GM23248 (cell line): Measurements from ENCODE around the gene HMSD. TPM values are rescaled to one million over a fixed set of nuclear protein-coding genes. Genes with fewer than 3 reads are reported as not detected.

ENCODE experiments used
- DNase-seq: peaks from one replicate; pipeline ENCODE4 v3.0.0-alpha.2; 2015
- H2AFZ ChIP-seq: fragments of 200-600 bp; sonication (generic); 2 replicates; pipeline ENCODE4 v1.6.1; 2016; ENCODE audit warnings: antibody characterized with exemption
- H3F3A ChIP-seq: fragments of 200-600 bp; sonication (generic); 2 replicates; pipeline ENCODE4 v1.6.1; 2016; ENCODE audit warnings: mild to moderate bottlenecking, antibody characterized with exemption, mixed run types; ENCODE audit not compliant: insufficient read depth
- H3K27ac ChIP-seq: fragments of 200-600 bp; sonication (generic); 2 replicates; pipeline ENCODE4 v1.5.1; 2016; ENCODE audit warnings: mild to moderate bottlenecking
- H3K27me3 ChIP-seq: fragments of 200-600 bp; sonication (generic); replicated peaks from 2 replicates; pipeline ENCODE4 v1.6.1; 2016; ENCODE audit warnings: mild to moderate bottlenecking; ENCODE audit not compliant: insufficient read depth
- H3K36me3 ChIP-seq: fragments of 200-600 bp; sonication (generic); 2 replicates; pipeline ENCODE4 v1.6.1; 2016; ENCODE audit warnings: low read depth, mild to moderate bottlenecking
- H3K4me1 ChIP-seq: fragments of 200-600 bp; sonication (generic); 2 replicates; pipeline ENCODE4 v1.6.1; 2016; ENCODE audit warnings: mild to moderate bottlenecking; ENCODE audit not compliant: insufficient read depth
- H3K4me2 ChIP-seq: fragments of 200-600 bp; sonication (generic); one replicate; pipeline ENCODE4 v1.6.1; 2016; ENCODE audit warnings: mild to moderate bottlenecking; ENCODE audit not compliant: unreplicated experiment
- H3K4me3 ChIP-seq: fragments of 200-600 bp; sonication (generic); 2 replicates; pipeline ENCODE4 v1.5.1; 2016; ENCODE audit warnings: mild to moderate bottlenecking
- H3K79me2 ChIP-seq: fragments of 200-600 bp; sonication (generic); 2 replicates; pipeline ENCODE4 v1.6.1; 2016; ENCODE audit warnings: mild to moderate bottlenecking; ENCODE audit not compliant: insufficient read depth
- H3K9ac ChIP-seq: fragments of 200-600 bp; sonication (generic); 2 replicates; pipeline ENCODE4 v1.6.1; 2016; ENCODE audit warnings: mild to moderate bottlenecking
- H3K9me2 ChIP-seq: fragments of 200-600 bp; sonication (generic); 2 replicates; pipeline ENCODE4 v1.6.1; 2016; ENCODE audit warnings: mixed run types, mild to moderate bottlenecking, moderate library complexity; ENCODE audit not compliant: insufficient read depth
- H3K9me3 ChIP-seq: fragments of 200-600 bp; sonication (generic); one replicate; pipeline ENCODE4 v1.6.1; 2017; ENCODE audit warnings: low read depth
- H4K20me1 ChIP-seq: fragments of 200-600 bp; sonication (generic); 2 replicates; pipeline ENCODE4 v1.6.0; 2016; ENCODE audit not compliant: insufficient read depth
- EZH2 ChIP-seq: fragments of 200-600 bp; sonication (generic); IDR thresholded peaks from 2 replicates; pipeline ENCODE4 v1.6.1; 2018; ENCODE audit warnings: antibody characterized with exemption, mild to moderate bottlenecking; ENCODE audit not compliant: insufficient read depth, poor library complexity, severe bottlenecking
- EZH2phosphoT487 ChIP-seq: fragments of 200-600 bp; sonication (generic); IDR thresholded peaks from 2 replicates; pipeline ENCODE4 v1.6.1; 2018; ENCODE audit warnings: antibody characterized with exemption, moderate library complexity, mild to moderate bottlenecking, low read depth; ENCODE audit not compliant: insufficient read depth
- WGBS, 2 experiments: methylation state at CpG; one replicate each; pipeline ENCODE4 v1.1.6; 2015 to 2017; ENCODE audit warnings: low lambda C conversion rate in 2 of 2, low coverage in 1 of 2; ENCODE audit errors: missing lambda C conversion rate in 2 of 2; 5-methylcytosine and 5-hydroxymethylcytosine counted together
- in situ Hi-C: fragments of 300-500 bp; cut with MboI; formaldehyde crosslinking; loops from 2 replicates; pipeline ENCODE4 v1.15.0; 2020
- polyA plus RNA-seq: library from polyadenylated mRNA; unstranded; fragments of >200 nt; fragmentation: Nextera tagmentation; extraction: Ambion mirVana; gene quantifications from 2 replicates; pipeline ENCODE4 v1.2.1, GENCODE V29; 2016
- total RNA-seq: library from RNA; depleted of rRNA; stranded (reverse); fragments of >200 nt; shearing (Covaris generic); gene quantifications from 2 replicates; pipeline ENCODE4 v1.2.3, GENCODE V29; 2014

Gene HMSD
- total and polyA plus RNA-seq, 2 experiments from 2014 or later = 0.83 TPM; not detected in 1

- Histone ChIP-seq H3K79me2 (no peaks in the 10 kb centered on the region; the same call in 1 of the 2 replicates), H3K9me3 (no peaks in the 10 kb centered on the region), H2AFZ (no peak overlapping the region; the same call in 1 of the 2 replicates), H3K4me1 (peaks cover 23% of the 10 kb centered on the region), H3F3A (peaks cover 20% of the 10 kb centered on the region), H3K36me3 (no peaks in the 10 kb centered on the region), H3K9me2 (no peaks in the 10 kb centered on the region), H3K27me3 (no peaks in the 10 kb centered on the region), H3K4me3 (no peak overlapping the region), H3K27ac (peak overlapping the region; percentile 67), H3K9ac (peak overlapping the region; percentile 21; the same call in 1 of the 2 replicates), H4K20me1 (no peaks in the 10 kb centered on the region), H3K4me2 (peak overlapping the region; percentile 36)
- in situ Hi-C loops = no loop called here
- TF ChIP-seq EZH2 = no peak
- DNase-seq = peak; percentile 86
- WGBS, 2 experiments = 62 to 71% methylated on average over 5 of the region's 5 CpGs
These were observed 16.7 kb downstream of the HMSD start for GRCh38 chr18:63965716-63966330.

- peak within 1 kb of the TSS; percentile 84 for H3K4me2 ChIP-seq
- no peaks in the 10 kb centered on the region for H3K27me3 ChIP-seq
- no peaks in the 10 kb centered on the region for H3K9me3 ChIP-seq
- no peaks in the 10 kb centered on the region for H3K9me2 ChIP-seq
- H3K9ac ChIP-seq = peak within 1 kb of the TSS; percentile 90
- no peaks in the 10 kb centered on the region for H4K20me1 ChIP-seq
- TF ChIP-seq EZH2 = no peak
- TF ChIP-seq EZH2phosphoT487 = no peak
- in situ Hi-C loops = no loop called here
- H2AFZ ChIP-seq = peak within 1 kb of the TSS; percentile 79
- WGBS, 2 experiments = 1 to 3% methylated on average over 26 to 62 of the region's 62 CpGs
- H3K79me2 ChIP-seq = peaks cover 40% of the 10 kb centered on the region
- no peaks in the 10 kb centered on the region for H3K36me3 ChIP-seq
- H3K27ac ChIP-seq = peak within 1 kb of the TSS; percentile 92
- peaks cover 33% of the 10 kb centered on the region for H3K4me1 ChIP-seq
- peaks cover 31% of the 10 kb centered on the region for H3F3A ChIP-seq
- peak; percentile 98 for DNase-seq
- H3K4me3 ChIP-seq = peak within 1 kb of the TSS; percentile 82
These were observed 21.1 kb downstream of the HMSD start, which contains the start of gene SERPINB8 for GRCh38 chr18:63969942-63970808. TSS of gene SERPINB8 (plus strand) at chr18:63970081. CDS start at chr18:63978309, 8,228 bp downstream.

- peak; percentile 77 for DNase-seq
- peak overlapping the region; percentile 90 for H3K9ac ChIP-seq
- no peaks in the 10 kb centered on the region for H3K9me2 ChIP-seq
- WGBS, 2 experiments = 21 to 22% methylated on average over 18 of the region's 18 CpGs
- H2AFZ ChIP-seq = peak overlapping the region; percentile 79
- H4K20me1 ChIP-seq = no peaks in the 10 kb centered on the region
- no peaks in the 10 kb centered on the region for H3K36me3 ChIP-seq
- H3F3A ChIP-seq = peaks cover 31% of the 10 kb centered on the region
- peak overlapping the region; percentile 92 for H3K27ac ChIP-seq
- in situ Hi-C loops = no loop called here
- peak overlapping the region; percentile 82 for H3K4me3 ChIP-seq
- no peak for TF ChIP-seq EZH2phosphoT487
- no peak for TF ChIP-seq EZH2
- no peaks in the 10 kb centered on the region for H3K9me3 ChIP-seq
- H3K79me2 ChIP-seq = peaks cover 47% of the 10 kb centered on the region
- H3K4me1 ChIP-seq = peaks cover 29% of the 10 kb centered on the region
- H3K4me2 ChIP-seq = peak overlapping the region; percentile 84
- no peaks in the 10 kb centered on the region for H3K27me3 ChIP-seq
These were observed 21.7 kb downstream of the HMSD start for GRCh38 chr18:63970809-63971205.

- H3K9ac ChIP-seq = peak overlapping the region; percentile 90
- H3K9me2 ChIP-seq = no peaks in the 10 kb centered on the region
- TF ChIP-seq EZH2phosphoT487 (no peak), EZH2 (no peak)
- in situ Hi-C loops = no loop called here
- 86 to 89% methylated on average over 13 of the region's 13 CpGs for WGBS, 2 experiments
- H3K36me3 ChIP-seq = no peaks in the 10 kb centered on the region
- peaks cover 53% of the 10 kb centered on the region for H3K79me2 ChIP-seq
- peak overlapping the region; percentile 79 for H2AFZ ChIP-seq
- peaks cover 22% of the 10 kb centered on the region for H3K4me1 ChIP-seq
- no peaks in the 10 kb centered on the region for H4K20me1 ChIP-seq
- H3K9me3 ChIP-seq = no peaks in the 10 kb centered on the region
- peak overlapping the region; percentile 84 for H3K4me2 ChIP-seq
- peak overlapping the region; percentile 82 for H3K4me3 ChIP-seq
- peak; percentile 17 for DNase-seq
- H3K27me3 ChIP-seq = no peaks in the 10 kb centered on the region
- H3K27ac ChIP-seq = peak overlapping the region; percentile 92
- peaks cover 29% of the 10 kb centered on the region for H3F3A ChIP-seq
These were observed 22.4 kb downstream of the HMSD start for GRCh38 chr18:63971320-63972001.
